Glomerular endothelial cell (primary cell): ENCODE data around the gene CCDC77. TPM values are rescaled to one million over a fixed set of nuclear protein-coding genes. Genes with fewer than 3 reads are reported as not detected.
"Not testable (repeated sequence)": the region's sequence is repeated elsewhere in the genome, so short reads cannot be mapped to it uniquely, and the experiment has no call there.

Source experiments
- DNase-seq: peaks from one replicate; pipeline ENCODE4 v3.0.0-alpha.2; 2011; ENCODE audit warnings: low read depth, low spot score; ENCODE audit errors: extremely low read depth
- total RNA-seq: library from RNA; depleted of rRNA; stranded (reverse); fragments of >200 nt; gene quantifications from 2 replicates; pipeline ENCODE4 v1.2.3, GENCODE V29; 2015

Gene CCDC77
- total RNA-seq: 9.8 and 10.9 TPM in 2 replicates

DNA sequence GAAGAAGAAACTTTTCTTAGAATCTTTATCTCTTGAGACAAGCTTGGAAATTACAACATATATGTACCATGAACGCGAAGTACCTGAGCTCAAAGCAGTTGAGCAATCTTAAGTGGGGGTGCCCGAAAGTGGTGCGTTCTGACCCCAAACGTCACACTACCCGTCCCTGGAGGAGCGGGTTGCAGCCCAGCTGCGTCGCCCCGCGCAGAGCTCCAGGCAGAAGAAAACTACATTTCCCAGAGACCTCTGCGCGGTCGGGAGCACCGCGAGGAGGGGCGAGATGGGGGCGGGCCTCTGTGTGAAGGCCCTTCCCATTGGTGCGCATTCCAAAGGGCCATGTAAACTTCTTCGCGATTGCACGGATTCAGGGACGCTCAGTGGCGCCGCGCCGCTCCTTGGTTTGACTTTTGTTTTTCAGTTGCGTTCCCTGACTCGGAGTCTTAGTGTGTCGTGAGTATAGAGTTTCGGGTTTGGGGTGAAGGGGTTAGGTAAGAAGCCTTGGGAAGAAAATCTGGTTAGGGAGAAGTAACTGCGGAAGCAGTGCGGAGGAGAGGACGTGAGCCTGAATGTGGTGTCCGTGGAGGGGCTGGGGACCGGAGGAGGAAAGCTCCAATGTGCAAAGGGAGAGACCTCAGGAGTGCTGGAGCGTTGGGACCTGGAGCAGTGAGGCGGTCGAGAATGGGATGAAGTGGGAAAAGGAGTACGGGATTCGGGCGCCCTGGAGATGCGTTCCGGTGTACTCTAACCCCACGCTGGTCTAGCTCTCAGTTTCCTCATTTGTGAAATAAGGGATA is at the start of gene CCDC77:
Gene CCDC77 (plus strand): TSS at position 410 of the 794 bp plus-strand sequence. CDS start 7,740 bp downstream, outside the sequence.
- peak; percentile 82 for DNase-seq

DNA sequence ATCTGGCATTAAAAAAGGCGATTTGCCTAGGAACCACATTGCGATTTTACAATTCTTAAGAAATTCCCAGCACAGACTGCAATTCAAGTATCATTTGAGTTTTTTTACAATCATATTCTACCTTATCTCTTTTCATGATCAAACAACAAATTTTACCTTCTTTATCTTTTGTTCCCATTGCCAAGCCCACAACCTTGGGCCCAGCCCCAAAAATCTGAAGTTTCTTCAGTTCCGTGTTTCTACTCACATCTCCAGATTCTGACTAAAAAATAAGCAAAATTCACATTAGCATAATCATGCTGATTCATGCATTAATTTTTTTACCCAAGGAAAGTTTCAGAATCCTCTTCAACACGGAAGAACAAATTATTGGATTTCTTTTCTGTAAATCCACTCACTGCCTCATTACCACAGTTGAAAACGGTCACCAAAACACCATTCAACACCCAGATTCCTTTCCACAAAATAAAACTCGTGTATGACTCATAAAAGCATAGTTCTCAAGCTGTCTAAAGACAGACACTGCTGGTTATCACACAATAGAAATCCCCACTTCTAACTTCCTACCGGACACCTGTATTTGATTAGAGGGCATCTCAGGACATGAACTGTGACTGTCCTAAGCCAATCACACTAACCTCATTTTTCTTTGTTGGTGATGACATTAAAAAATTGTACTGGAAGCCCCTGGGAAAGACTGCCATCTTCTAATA is 45.0 kb upstream of the CCDC77 start:
- no peak for DNase-seq

DNA sequence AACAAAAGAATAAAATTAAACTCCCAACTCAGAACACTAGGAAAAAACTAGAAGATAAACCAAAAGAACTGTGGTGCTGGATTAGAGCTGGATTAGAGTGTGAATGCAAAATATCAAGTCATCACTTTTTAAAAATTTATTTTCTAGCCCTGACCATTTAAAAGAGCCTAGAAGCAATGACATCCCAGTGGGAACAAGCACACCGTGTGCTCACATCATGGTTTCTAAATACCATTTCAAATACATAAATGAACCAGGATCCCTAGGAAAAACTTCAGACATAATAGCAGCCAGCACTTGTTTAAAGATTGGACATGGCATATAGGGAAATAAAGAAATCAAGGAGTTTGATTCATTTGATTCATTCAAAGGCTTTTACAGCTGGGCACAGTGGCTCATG is 42.4 kb upstream of the CCDC77 start:
- no peak for DNase-seq

DNA sequence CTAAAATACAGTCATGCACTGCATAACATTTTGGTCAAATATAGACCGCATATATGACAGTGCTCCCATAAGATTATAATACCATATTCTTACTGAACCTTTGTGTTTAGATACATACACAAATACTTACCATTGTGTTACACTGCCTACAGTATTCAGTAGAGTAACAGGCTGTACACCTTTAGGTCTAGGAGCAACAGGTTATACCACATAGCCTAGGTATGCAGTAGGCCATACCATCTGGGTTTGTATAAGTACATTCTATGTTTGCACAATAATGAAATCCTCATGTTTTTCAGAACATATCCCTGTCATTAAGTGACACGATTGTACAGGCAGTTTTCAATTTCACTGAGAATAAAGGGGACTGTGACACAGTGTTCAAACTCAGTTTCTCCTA is 34.6 kb upstream of the CCDC77 start:
- no peak for DNase-seq

DNA sequence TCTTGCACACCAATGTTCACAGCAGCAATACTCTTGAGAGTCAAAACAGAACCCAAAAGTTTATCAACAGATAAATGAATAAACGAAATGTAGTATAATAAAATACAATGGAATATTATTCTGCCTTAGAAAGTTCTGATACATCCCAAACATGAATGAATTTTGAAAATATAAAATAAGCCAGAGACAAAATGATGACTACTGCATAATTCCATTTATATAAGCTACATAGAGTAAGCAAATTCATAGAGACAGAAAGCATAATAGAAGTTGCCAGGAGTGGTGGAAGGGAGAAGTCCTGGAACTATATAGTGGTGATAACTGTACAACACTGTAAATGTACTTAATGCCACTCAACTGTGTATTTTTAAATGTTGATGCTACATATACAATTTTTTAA is 33.5 kb upstream of the CCDC77 start:
- no peak for DNase-seq

DNA sequence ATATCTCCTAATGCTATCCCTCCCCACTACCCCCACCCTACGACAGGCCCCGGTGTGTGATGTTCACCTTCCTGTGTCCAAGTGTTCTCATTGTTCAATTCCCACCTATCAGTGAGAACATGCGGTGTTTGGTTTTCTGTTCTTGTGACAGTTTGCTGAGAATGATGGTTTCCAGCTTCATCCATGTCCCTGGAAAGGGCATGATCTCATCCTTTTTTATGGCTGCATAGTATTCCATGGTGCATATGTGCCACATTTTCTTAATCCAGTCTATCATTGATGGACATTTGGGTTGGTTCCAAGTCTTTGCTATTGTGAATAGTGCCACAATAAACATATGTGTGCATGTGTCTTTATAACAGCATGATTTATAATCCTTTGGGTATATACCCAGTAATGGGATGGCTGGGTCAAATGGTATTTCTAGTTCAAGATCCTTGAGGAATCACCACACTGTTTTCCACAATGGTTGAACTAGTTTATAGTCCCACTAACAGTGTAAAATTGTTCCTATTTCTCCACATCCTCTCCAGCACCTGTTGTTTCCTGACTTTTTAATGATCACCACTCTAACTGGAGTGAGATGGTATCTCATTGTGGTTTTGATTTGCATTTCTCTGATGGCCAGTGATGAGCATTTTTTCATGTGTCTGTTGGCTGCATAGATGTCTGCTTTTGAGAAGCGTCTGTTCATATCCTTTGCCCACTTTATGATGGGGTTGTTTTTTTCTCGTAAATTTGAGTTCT is 30.5 kb upstream of the CCDC77 start:
- not testable (repeated sequence) for DNase-seq

DNA sequence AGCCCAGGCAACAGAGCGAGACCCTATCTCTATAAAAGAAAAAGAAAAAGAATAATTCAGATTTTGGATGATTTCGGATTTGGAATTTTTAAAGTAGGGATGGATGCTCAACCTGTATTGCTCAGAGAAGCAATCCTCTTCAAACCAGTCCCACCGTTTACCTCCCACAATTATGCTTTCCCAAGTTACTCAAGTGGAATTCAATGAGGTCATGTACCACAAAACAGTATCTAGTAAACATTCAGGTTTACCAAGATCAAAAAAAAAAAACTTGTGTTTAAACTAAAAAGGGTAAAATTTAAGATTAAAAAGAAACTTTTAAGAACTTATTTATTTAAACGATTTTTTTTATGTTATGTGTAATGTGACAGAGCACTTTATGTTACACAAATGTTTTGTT is 14.8 kb upstream of the CCDC77 start:
- DNase-seq: no peak

DNA sequence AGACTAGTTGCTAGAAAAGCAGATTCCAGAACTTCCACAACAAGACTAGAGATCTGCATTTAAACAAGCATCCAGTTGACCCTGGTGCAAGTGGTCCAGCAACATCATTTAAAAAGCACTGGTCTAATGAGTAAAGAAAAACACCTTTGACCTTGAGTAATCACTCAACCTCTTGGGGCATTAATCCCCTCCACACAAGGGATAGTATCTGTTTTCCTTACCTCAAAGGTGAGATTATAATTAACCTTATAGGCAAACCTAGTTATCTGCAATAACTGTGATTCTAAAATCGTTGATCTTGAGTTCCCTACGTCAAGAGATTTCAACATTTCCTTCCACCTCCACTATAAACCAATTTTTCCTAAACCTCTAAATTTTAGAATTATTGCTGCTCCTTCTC is 13.4 kb upstream of the CCDC77 start:
- DNase-seq: no peak

DNA sequence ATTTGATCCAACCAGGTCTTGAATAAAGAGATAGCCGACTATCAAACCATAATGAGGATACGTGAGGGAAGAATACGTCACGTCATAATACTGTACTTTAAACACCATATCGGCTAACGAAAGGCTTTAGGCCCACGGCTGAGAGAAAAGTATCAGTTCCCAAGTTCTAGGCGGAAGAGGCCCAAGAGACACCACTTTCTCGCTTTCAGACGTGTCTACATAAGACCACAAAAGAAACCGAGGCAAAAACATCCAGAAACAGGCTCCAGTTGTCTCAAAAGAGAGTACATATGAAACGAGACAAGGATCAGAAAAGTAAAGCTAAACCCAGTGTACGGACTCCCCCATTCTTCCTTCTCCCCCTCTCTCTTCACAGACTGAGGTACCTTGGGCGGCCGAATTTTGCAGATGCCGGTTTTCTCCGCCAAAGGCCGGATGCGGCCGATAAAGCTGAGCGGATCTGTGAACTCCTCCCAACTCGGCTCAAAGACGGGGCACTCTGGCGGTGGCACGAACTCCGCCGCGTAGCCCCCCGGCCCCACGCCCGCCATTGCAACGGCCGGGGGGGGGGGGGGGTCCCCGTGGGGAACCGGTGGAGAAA is 12.8 kb upstream of the CCDC77 start:
- DNase-seq: no peak

DNA sequence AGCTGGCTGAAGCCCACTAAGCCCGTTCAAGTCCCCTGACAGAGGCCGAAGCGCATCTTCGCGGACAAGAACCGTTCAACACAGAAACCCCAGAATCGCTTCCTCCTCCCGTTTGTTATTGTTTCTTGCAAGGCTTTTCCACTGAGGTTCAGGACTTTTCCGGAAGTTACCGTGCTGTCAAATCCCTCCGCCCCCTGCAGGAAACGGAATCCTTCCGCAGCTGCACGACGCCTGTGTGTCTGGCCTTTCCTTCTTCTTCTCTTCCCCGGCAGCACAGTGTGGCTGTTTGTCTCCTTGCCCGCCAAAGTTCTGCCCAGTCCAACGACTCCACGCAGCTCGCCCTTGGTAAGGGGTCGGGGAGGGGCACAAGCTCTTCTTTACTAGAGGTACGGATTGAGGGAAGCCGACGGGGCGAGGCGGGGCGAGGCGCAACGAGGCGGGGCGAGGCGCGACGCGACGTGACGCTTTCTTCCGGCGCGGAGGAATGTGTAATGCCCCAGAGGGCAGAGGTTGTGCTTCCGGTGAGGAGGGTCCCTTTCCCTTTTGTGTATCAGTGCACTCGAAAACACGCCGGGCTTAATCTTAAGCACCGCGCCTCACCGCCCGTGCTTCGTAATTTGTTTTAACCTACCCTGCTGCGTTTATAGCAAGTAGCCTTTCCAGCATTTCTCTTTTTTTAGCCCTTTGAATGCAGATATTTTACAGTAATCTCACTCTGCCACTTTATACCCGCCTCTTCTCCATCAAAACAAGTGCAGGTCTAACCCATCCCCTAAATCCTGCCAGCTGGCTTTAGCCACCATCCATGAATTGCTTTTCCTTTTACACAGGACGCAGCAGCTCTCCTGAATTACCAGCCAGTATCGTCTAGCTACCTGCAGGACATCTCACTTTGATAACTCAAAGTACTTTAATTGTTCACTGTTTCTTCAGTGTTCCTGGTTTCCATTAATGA is 12.0 kb upstream of the CCDC77 start, which contains the start of gene KDM5A:
Gene KDM5A (minus strand): TSS at position 179 of the 955 bp plus-strand sequence. CDS start 229 bp downstream, outside the sequence.
- DNase-seq: no peak

DNA sequence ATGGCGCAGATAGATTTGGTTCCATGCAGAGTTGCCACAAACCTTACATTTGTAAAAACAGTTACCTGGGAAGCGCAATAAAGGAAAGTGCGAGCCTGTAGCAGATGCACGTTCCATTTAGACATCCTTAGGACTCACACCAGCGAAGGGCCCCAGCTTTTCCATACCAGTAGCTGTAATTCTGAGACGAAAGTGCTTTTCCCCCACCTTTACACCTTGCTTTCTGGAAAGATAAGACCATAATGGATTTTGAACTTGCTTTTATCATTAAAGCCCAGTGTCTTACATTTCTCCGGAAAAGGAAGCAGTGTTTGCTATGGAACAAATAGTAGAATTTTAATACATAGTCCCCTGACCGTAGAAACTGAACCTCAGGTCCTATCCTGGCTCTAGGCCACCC is 616 bp upstream of the CCDC77 start:
- no peak for DNase-seq

DNA sequence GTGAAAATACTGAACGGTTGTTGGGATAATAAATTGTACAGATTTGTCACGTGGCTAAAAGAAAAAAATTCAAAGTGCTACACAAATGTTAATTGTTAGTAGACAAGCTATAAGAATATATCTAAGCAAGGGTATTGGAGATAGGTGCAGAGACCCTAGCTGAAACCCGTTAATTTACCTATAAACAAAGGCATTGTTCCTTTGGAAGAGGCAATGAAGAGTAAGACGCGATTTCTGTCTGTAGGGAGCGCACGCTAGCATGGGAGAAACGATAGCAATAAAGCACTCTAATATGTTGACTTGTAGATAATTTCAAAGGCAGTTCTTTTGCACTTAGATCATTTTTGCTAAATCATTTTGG is 565 bp downstream of the CCDC77 start:
- DNase-seq: no peak

DNA sequence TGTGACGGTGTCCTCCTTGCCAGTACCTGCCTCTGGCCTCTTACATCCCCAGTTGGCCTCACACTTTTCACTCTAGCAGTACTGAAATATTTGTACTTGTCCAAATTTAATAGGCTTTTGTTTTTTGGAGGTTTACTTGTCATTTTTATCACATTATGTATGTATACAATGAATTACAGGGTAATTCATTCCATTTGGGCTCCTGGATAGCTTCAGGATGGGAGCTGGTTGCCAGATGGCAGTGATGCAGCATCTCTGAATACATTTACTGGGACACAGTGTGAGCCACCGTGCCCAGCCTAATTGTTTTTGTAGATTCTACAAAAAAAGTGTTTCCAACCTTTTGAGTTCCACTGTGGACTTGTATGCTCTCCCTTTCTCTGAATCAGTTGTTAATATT is 13.4 kb downstream of the CCDC77 start:
- DNase-seq: no peak

DNA sequence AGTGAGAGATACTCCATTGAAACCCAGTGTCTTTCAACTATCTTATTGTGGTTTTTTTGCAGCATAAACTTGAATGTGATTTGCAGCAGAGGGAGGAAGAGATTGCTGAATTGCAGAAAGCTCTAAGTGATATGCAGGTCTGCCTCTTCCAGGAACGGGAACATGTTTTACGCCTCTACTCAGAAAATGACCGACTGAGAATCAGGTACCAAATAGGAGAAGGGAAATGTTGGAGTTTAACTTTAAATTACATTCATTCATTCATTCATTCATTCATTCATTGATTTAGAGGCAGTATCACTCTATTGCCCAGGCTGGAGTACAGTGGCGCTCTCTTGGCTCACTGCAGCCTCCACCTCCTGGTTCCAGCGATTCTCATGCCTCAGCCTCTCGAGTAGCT is 17.0 kb downstream of the CCDC77 start:
- no peak for DNase-seq

DNA sequence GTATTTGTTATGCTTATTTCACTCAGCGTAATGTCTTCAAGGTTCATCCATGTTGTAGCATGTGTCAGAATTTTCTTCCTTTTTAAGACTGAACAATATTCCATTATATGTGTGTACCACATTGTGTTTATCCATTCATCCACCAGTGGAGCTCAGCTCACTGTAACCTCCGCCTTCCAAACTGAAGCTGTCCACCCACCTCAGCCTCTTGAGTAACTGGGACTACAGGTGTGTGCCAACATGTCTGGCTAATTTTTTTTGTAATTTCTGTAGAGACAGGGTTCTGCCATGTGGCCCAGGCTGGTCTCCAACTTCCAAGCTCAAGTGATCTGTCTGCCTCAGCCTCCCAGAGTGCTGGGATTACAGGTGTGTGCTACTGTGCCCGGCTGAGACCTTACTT is 21.1 kb downstream of the CCDC77 start:
- no peak for DNase-seq

DNA sequence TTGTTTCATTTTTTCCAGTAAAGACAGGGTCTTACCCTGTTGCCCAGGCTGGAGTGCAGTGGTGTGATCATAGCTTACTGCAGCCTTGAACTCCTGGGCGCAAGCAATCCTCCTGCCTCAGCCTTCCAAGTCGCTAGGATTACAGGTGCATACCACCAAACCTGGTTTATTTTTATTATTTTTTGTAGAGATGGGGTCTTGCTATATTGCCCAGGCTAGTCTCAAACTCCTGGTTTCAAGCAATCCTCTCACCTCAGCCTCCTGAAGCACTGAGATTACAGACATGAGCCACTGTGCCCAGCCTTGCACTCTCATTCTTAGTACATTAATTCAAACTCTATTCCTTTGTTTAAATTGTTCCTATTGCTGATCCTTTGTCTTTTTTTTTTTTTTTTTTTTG is 34.3 kb downstream of the CCDC77 start:
- DNase-seq: not testable (repeated sequence)

DNA sequence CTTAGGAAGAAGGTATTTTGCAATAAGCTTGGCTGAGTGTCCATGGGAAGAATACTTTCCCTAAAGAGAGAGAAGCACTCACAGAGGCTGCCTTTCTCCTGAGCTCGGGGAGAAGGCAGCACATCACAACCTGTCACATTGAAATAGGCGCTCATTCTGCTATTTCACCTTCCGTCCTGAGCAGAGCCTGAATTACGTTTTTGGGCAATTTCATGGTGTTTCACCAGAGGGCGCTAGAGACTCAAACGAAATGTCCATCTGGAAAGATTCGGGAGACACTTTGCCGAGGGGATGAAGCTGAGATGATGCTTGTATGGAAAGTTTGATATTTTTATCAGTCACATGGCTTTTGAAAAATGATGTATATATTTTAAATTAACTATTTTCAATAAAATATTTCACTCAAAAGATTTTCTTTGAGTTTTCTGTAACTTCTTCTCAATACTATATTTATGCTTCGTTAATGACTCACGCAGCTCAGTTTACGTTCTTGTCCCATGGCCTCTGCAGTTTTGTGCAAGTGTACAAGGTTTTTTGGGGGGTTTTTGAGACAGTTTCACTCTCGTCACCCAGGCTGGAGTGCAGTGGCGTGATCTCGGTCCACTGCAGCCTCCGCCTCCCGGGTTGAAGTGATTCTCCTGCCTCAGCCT is 40.9 kb downstream of the CCDC77 start:
- peak; percentile 14 for DNase-seq

DNA sequence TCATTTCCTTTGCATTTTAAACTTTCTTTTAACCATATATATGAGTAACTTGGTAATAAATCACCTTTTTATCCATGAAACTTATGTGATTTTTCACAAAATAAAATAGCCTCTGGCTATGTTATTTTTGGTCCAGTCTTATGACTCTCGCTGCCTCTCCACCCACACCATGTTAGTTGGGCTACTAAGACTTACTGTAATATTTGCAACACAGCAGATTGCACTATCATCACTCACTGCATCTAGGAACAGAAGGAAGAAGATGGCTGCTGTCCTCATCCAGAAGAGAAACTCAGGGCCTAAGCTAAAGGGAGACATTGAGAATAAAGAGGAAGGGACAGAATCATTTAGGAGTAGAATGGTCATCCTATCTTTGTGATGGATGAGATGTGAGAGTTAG is 45.7 kb downstream of the CCDC77 start:
- no peak for DNase-seq

DNA sequence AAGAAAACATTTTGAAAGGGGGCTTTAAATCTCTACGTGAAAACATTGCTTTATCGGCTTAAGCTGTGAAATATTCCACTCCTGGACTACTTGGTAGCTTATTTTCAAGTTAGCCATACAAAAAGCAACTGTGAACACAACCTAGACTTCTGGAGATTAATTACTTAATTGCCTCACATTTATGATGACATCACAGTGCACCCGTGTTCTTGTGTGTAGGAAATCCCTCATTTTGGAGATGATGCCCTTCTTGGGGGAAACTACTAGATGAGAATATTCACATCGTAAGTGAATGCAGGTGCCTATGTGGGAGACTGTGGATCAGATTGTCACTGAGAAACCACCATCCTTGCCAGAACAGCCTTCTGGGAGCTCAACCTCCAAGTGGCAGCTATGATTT is 47.8 kb downstream of the CCDC77 start:
- DNase-seq: no peak
